H1 (cell line): Measurements from ENCODE around the gene ANKRD66. TPM values are rescaled to one million over a fixed set of nuclear protein-coding genes. Genes with fewer than 3 reads are reported as not detected.

Source experiments
- CTCF ChIA-PET: fragments of 300-600 bp; sonication (Branson Sonifier 250); formaldehyde crosslinking; loops from one replicate; lab custom pipeline; 2021; ENCODE audit not compliant: partially characterized antibody; lab: Charles Lee
- POLR2A ChIA-PET: fragments of 300-600 bp; sonication (Branson Sonifier 250); formaldehyde crosslinking; loops from one replicate; lab custom pipeline; 2021; ENCODE audit warnings: inconsistent platforms; ENCODE audit not compliant: partially characterized antibody; lab: Charles Lee
- DNase-seq, 2 experiments: peaks; one replicate each; pipeline versions ENCODE4 v3.0.0 to v3.0.0-alpha.2; 2010 to 2022; ENCODE audit warnings: low spot score in 2 of 2, low read depth in 1 of 2, mixed read lengths in 1 of 2
- FAIRE-seq: peaks from 2 replicates; lab custom pipeline; 2011; peaks lifted over from hg19 to GRCh38; lab: Jason Lieb, UNC
- H2AFZ ChIP-seq: 2 replicates; pipeline ENCODE4 v1.8.1; 2012; ENCODE audit warnings: low read length, inconsistent platforms
- H2AK5ac ChIP-seq: 2 replicates; pipeline ENCODE4 v1.6.1; 2013; ENCODE audit warnings: low read depth, low read length
- H2BK120ac ChIP-seq: replicated peaks from 2 replicates; pipeline ENCODE3; 2013; ENCODE audit warnings: low read depth, low read length, inconsistent platforms
- H2BK12ac ChIP-seq: 2 replicates; pipeline ENCODE4 v1.6.1; 2013; ENCODE audit warnings: low read depth, low read length
- H2BK15ac ChIP-seq: 2 replicates; pipeline ENCODE4 v1.6.1; 2013; ENCODE audit warnings: low read length
- H2BK20ac ChIP-seq: 2 replicates; pipeline ENCODE4 v1.6.1; 2013; ENCODE audit warnings: low read length
- H2BK5ac ChIP-seq: 2 replicates; pipeline ENCODE4 v1.6.1; 2013; ENCODE audit warnings: low read depth, low read length
- H3K14ac ChIP-seq: 2 replicates; pipeline ENCODE4 v1.6.1; 2013; ENCODE audit warnings: inconsistent platforms; ENCODE audit not compliant: insufficient read length
- H3K18ac ChIP-seq: 2 replicates; pipeline ENCODE4 v1.6.1; 2013; ENCODE audit warnings: low read length; ENCODE audit errors: extremely low read depth
- H3K23ac ChIP-seq: 2 replicates; pipeline ENCODE4 v1.6.1; 2013; ENCODE audit warnings: inconsistent platforms; ENCODE audit not compliant: insufficient read length
- H3K23me2 ChIP-seq: 2 replicates; pipeline ENCODE4 v1.6.1; 2013; ENCODE audit warnings: low read depth, low read length
- H3K27ac ChIP-seq: 2 replicates; pipeline ENCODE4 v1.6.1; 2011; ENCODE audit warnings: low read depth, low read length, inconsistent platforms
- H3K27me3 ChIP-seq, 4 experiments: replicated peaks in 1 of 4; 1 replicate in 1 of 4; 2 replicates in 3 of 4; pipeline versions ENCODE4 v1.6.1 to v1.8.1; 2011 to 2013; ENCODE audit warnings: low read length in 3 of 4, mild to moderate bottlenecking in 3 of 4, inconsistent platforms in 2 of 4, mixed read lengths in 2 of 4, moderate library complexity in 1 of 4; ENCODE audit not compliant: control insufficient read depth in 3 of 4, insufficient read depth in 3 of 4; ENCODE audit errors: extremely low read depth in 1 of 4
- H3K36me3 ChIP-seq, 4 experiments: 2 replicates each; pipeline versions ENCODE4 v1.6.1 to v1.8.1; 2011 to 2013; ENCODE audit warnings: mild to moderate bottlenecking in 4 of 4, low read length in 3 of 4, moderate library complexity in 2 of 4, control low read depth in 1 of 4, inconsistent platforms in 1 of 4; ENCODE audit not compliant: insufficient read depth in 4 of 4, control insufficient read depth in 2 of 4
- H3K4ac ChIP-seq: replicated peaks from 2 replicates; pipeline ENCODE3; 2013; ENCODE audit warnings: low read length, low read depth, mixed read lengths, inconsistent platforms; ENCODE audit not compliant: insufficient read length
- H3K4me1 ChIP-seq, 4 experiments: replicated peaks in 1 of 4; 1 replicate in 1 of 4; 2 replicates in 3 of 4; pipeline versions ENCODE4 v1.6.1 to v1.8.1; 2011 to 2013; ENCODE audit warnings: low read length in 3 of 4, inconsistent platforms in 2 of 4, mixed read lengths in 1 of 4; ENCODE audit not compliant: insufficient read depth in 4 of 4, control insufficient read depth in 3 of 4
- H3K4me2 ChIP-seq, 2 experiments: 2 replicates each; pipeline versions ENCODE4 v1.6.1 to v1.8.1; 2011 to 2013; ENCODE audit warnings: low read depth in 2 of 2, low read length in 2 of 2, control low read depth in 1 of 2, inconsistent platforms in 1 of 2, mild to moderate bottlenecking in 1 of 2; ENCODE audit not compliant: insufficient read depth in 1 of 2
- H3K4me3 ChIP-seq, 4 experiments: fragments of 200-600, 300-600 bp in 1 of 4; sonication (generic), shearing (Covaris generic), sonication (Bioruptor Twin) in 1 of 4; 2 replicates each; pipeline versions ENCODE4 v1.5.1 to v1.8.1; 2011 to 2016; ENCODE audit warnings: low read length in 4 of 4, low read depth in 3 of 4, control low read depth in 2 of 4, inconsistent platforms in 2 of 4, mild to moderate bottlenecking in 2 of 4, mixed read lengths in 1 of 4, moderate library complexity in 1 of 4; ENCODE audit not compliant: insufficient read depth in 2 of 4; ENCODE audit errors: extremely low read depth in 1 of 4
- H3K56ac ChIP-seq: replicated peaks from 2 replicates; pipeline ENCODE3; 2013; ENCODE audit warnings: low read depth, mild to moderate bottlenecking, mixed read lengths, low read length, inconsistent platforms; ENCODE audit not compliant: insufficient read length
- H3K79me1 ChIP-seq: 2 replicates; pipeline ENCODE4 v1.6.1; 2013; ENCODE audit warnings: low read depth, low read length, control low read depth
- H3K79me2 ChIP-seq, 2 experiments: 2 replicates each; pipeline versions ENCODE4 v1.6.1 to v1.8.1; 2012 to 2013; ENCODE audit warnings: low read length in 2 of 2, mild to moderate bottlenecking in 2 of 2, inconsistent platforms in 1 of 2; ENCODE audit not compliant: insufficient read depth in 2 of 2, control insufficient read depth in 1 of 2
- H3K9ac ChIP-seq, 4 experiments: replicated peaks in 1 of 4; 1 replicate in 1 of 4; 2 replicates in 3 of 4; pipeline versions ENCODE4 v1.6.1 to v1.8.1; 2011 to 2013; ENCODE audit warnings: low read depth in 3 of 4, low read length in 3 of 4, control low read depth in 2 of 4, mild to moderate bottlenecking in 2 of 4, moderate library complexity in 2 of 4, inconsistent platforms in 1 of 4; ENCODE audit errors: extremely low read depth in 1 of 4
- H3K9me3 ChIP-seq, 2 experiments: 2 replicates each; pipeline versions ENCODE4 v1.6.1 to v1.8.1; 2012 to 2013; ENCODE audit warnings: mild to moderate bottlenecking in 2 of 2, moderate library complexity in 2 of 2, control low read depth in 1 of 2, inconsistent platforms in 1 of 2, low read depth in 1 of 2, low read length in 1 of 2, mixed read lengths in 1 of 2; ENCODE audit not compliant: insufficient read depth in 2 of 2
- H4K20me1 ChIP-seq, 2 experiments: replicated peaks in 1 of 2; 2 replicates each; pipeline versions ENCODE3 to v1.8.1; 2011 to 2013; ENCODE audit warnings: inconsistent platforms in 2 of 2, low read length in 2 of 2, mild to moderate bottlenecking in 1 of 2; ENCODE audit not compliant: insufficient read depth in 2 of 2, control insufficient read depth in 1 of 2
- H4K5ac ChIP-seq: 2 replicates; pipeline ENCODE4 v1.6.1; 2013; ENCODE audit warnings: low read length, low read depth, mixed read lengths, inconsistent platforms; ENCODE audit not compliant: insufficient read length
- H4K8ac ChIP-seq: 2 replicates; pipeline ENCODE4 v1.8.0; 2013; ENCODE audit warnings: mild to moderate bottlenecking, moderate library complexity, low read length, inconsistent platforms; ENCODE audit not compliant: insufficient read depth; ENCODE audit errors: extremely low read depth
- H4K91ac ChIP-seq: replicated peaks from 2 replicates; pipeline ENCODE3; 2013; ENCODE audit warnings: low read length, mixed read lengths, inconsistent platforms; ENCODE audit not compliant: insufficient read length
- BRCA1 ChIP-seq: IDR thresholded peaks from 2 replicates; pipeline ENCODE4 v1.6.1; 2012; ENCODE audit warnings: low read depth, low read length, improper control_type of control experiment
- CHD2 ChIP-seq: IDR thresholded peaks from 2 replicates; pipeline ENCODE4 v1.6.1; 2012; ENCODE audit warnings: low read length, improper control_type of control experiment
- CREB1 ChIP-seq: IDR thresholded peaks from 2 replicates; pipeline ENCODE4 v1.6.1; 2012; ENCODE audit warnings: inconsistent platforms
- EZH2 ChIP-seq: fragments of 200-600 bp; sonication (generic); IDR thresholded peaks from 2 replicates; pipeline ENCODE4 v1.7.1; 2012; ENCODE audit warnings: low read depth, mild to moderate bottlenecking, moderate library complexity, low read length, inconsistent platforms; ENCODE audit not compliant: severe bottlenecking
- FOSL1 ChIP-seq: IDR thresholded peaks from 2 replicates; pipeline ENCODE4 v1.6.1; 2011; ENCODE audit warnings: mild to moderate bottlenecking, low read depth, low read length, moderate library complexity; ENCODE audit not compliant: insufficient read depth
- JUN ChIP-seq: IDR thresholded peaks from 2 replicates; pipeline ENCODE4 v1.6.1; 2011; ENCODE audit warnings: low read depth, mild to moderate bottlenecking, improper control_type of control experiment, low read length
- MAX ChIP-seq: IDR thresholded peaks from 2 replicates; pipeline ENCODE4 v1.6.1; 2012; ENCODE audit warnings: inconsistent platforms
- NRF1 ChIP-seq: IDR thresholded peaks from 2 replicates; pipeline ENCODE4 v1.6.1; 2011; ENCODE audit warnings: mild to moderate bottlenecking, low read depth, low read length, improper control_type of control experiment
- SAP30 ChIP-seq: fragments of 300-600 bp; sonication (generic); IDR thresholded peaks from 2 replicates; pipeline ENCODE4 v1.7.1; 2012; ENCODE audit warnings: low read length, moderate library complexity, mild to moderate bottlenecking, inconsistent platforms; ENCODE audit not compliant: insufficient read depth, insufficient replicate concordance
- SUZ12 ChIP-seq: fragments of 200-600 bp; sonication (generic); IDR thresholded peaks from 2 replicates; pipeline ENCODE4 v1.6.1; 2012; ENCODE audit warnings: mild to moderate bottlenecking, inconsistent platforms, low read length, moderate library complexity, mixed read lengths
- TCF12 ChIP-seq: IDR thresholded peaks from 2 replicates; pipeline ENCODE4 v1.6.1; 2011; ENCODE audit warnings: low read depth, mild to moderate bottlenecking, low read length
- TEAD4 ChIP-seq: IDR thresholded peaks from 2 replicates; pipeline ENCODE4 v1.6.1; 2012; ENCODE audit warnings: low read depth, low read length, inconsistent platforms, mixed read lengths
- YY1 ChIP-seq: IDR thresholded peaks from 2 replicates; pipeline ENCODE4 v1.6.1; 2011; ENCODE audit warnings: low read depth, mild to moderate bottlenecking, low read length
- ZNF274 ChIP-seq: IDR thresholded peaks from 2 replicates; pipeline ENCODE4 v1.7.0; 2012; ENCODE audit warnings: low read length, borderline replicate concordance; ENCODE audit errors: extremely low read depth
- WGBS, 2 experiments: shearing (Covaris generic) in 1 of 2; methylation state at CpG; one replicate each; pipeline versions ENCODE4 v1.1.6 to v1.1.7; 2013 to 2015; ENCODE audit warnings: low lambda C conversion rate in 2 of 2, mixed read lengths in 2 of 2, inconsistent platforms in 1 of 2, low coverage in 1 of 2, missing lambda C conversion rate in 1 of 2; ENCODE audit not compliant: insufficient replicate concordance in 2 of 2, insufficient coverage in 1 of 2, insufficient read length in 1 of 2; ENCODE audit errors: extremely low coverage in 1 of 2, missing lambda C conversion rate in 1 of 2; 5-methylcytosine and 5-hydroxymethylcytosine counted together
- polyA plus RNA-seq, 7 experiments: library from polyadenylated mRNA; depleted of rRNA in 3 of 7; stranded (reverse) in 5 of 7; unstranded in 2 of 7; fragments of >200 nt in 5 of 7; fragments of 200-250 nt in 2 of 7; gene quantifications; 1 replicate in 5 of 7; 2 replicates in 1 of 7; 4 replicates in 1 of 7; pipeline versions ENCODE4 v1.2.1 to v1.2.3, GENCODE V29; 2011 to 2013; ENCODE audit warnings: missing spikeins in 2 of 7, mixed read lengths in 2 of 7
- total RNA-seq: library from RNA; stranded (reverse); fragmentation: NEBNext Ultra II Directional; extraction: Animal tissue kit (Norgen Biotek cat#: 25700); gene quantifications from 2 replicates; pipeline ENCODE4 v1.2.1, GENCODE V29; 2021

Gene ANKRD66
- total and polyA plus RNA-seq, 2 of the 8 experiments (the other 6 are each of a cell fraction or from before 2014, with no cell fraction given), result 0.05 TPM; not detected in 1

GRCh38 chr6:46796848-46797580, 50.3 kb downstream of the ANKRD66 start:
- H3K9me3 ChIP-seq, result no peaks in the 10 kb centered on the region
- ChIA-PET POLR2A (no interaction called here), CTCF (interaction anchor here (0.9 to 1.1 kb wide), 2 partner anchors 52 to 63 kb away, joined by 3 read pairs; no protein-coding TSS in a partner anchor)
- WGBS, 2 experiments, result 86% methylated on average over 5 of the region's 5 CpGs; no CpG with 5 or more reads in 1 of the 2 experiments
- H3K79me2 ChIP-seq, result no peaks in the 10 kb centered on the region
- no peak overlapping the region for H3K56ac ChIP-seq
- H3K4me3 ChIP-seq, result no peak overlapping the region
- H4K5ac ChIP-seq, result no peak overlapping the region
- no peaks in the 10 kb centered on the region for H3K27me3 ChIP-seq
- H2BK5ac ChIP-seq, result no peak overlapping the region
- H2BK120ac ChIP-seq, result no peak overlapping the region
- no peak overlapping the region for H3K4me2 ChIP-seq
- no peaks in the 10 kb centered on the region for H3K23me2 ChIP-seq
- no peak overlapping the region for H3K27ac ChIP-seq
- no peak for FAIRE-seq
- H3K4ac ChIP-seq, result no peak overlapping the region
- H2AFZ ChIP-seq, result 0 out of 2 replicates have a peak overlapping the region, but pooled peaks have one; percentile 13
- no peak overlapping the region for H3K18ac ChIP-seq
- H4K91ac ChIP-seq, result no peak overlapping the region
- DNase-seq, result no peak
- no peak overlapping the region for H2AK5ac ChIP-seq
- no peak overlapping the region for H2BK15ac ChIP-seq
- H3K9ac ChIP-seq, result no peak overlapping the region
- H4K20me1 ChIP-seq, result no peaks in the 10 kb centered on the region
- no peaks in the 10 kb centered on the region for H3K36me3 ChIP-seq
- no peaks in the 10 kb centered on the region for H3K4me1 ChIP-seq
- H3K23ac ChIP-seq, result no peak overlapping the region
- no peak overlapping the region for H2BK20ac ChIP-seq
- no peak overlapping the region for H3K14ac ChIP-seq
- no peak overlapping the region for H4K8ac ChIP-seq
- no peaks in the 10 kb centered on the region for H3K79me1 ChIP-seq
- H2BK12ac ChIP-seq, result no peak overlapping the region
- no peak for TF ChIP-seq SUZ12
- TF ChIP-seq BRCA1, result no peak
- no peak for TF ChIP-seq MAX
- no peak for TF ChIP-seq CREB1
- TF ChIP-seq FOSL1, result no peak
- no peak for TF ChIP-seq SAP30
- no peak for TF ChIP-seq CHD2
- no peak for TF ChIP-seq TEAD4
- TF ChIP-seq JUN, result no peak
- TF ChIP-seq ZNF274, result no peak
- TF ChIP-seq YY1, result no peak
- no peak for TF ChIP-seq NRF1
- TF ChIP-seq TCF12, result no peak
- no peak for TF ChIP-seq EZH2
